H1 (cell line): ENCODE measurements around the gene SLC6A18. TPM values are rescaled to one million over a fixed set of nuclear protein-coding genes. Genes with fewer than 3 reads are reported as not detected.

ENCODE experiments used
- BACH1 ChIP-seq: IDR thresholded peaks from 2 replicates; pipeline ENCODE4 v1.6.1; 2012; ENCODE audit warnings: low read length, improper control_type of control experiment
- CEBPB ChIP-seq: IDR thresholded peaks from 2 replicates; pipeline ENCODE4 v1.6.1; 2012; ENCODE audit warnings: low read depth, low read length
- CHD7 ChIP-seq: fragments of 300-600 bp; sonication (generic); IDR thresholded peaks from 2 replicates; pipeline ENCODE4 v1.7.1; 2012; ENCODE audit warnings: low read length, moderate library complexity, mild to moderate bottlenecking, inconsistent platforms; ENCODE audit not compliant: insufficient replicate concordance
- CTBP2 ChIP-seq: IDR thresholded peaks from 2 replicates; pipeline ENCODE4 v1.7.0; 2011; ENCODE audit warnings: borderline replicate concordance, mild to moderate bottlenecking, moderate library complexity, mixed read lengths, low read length; ENCODE audit not compliant: insufficient read depth, insufficient read length
- KDM1A ChIP-seq: fragments of 200-600, 300-600 bp; sonication (generic); IDR thresholded peaks from 2 replicates; pipeline ENCODE4 v1.7.1; 2016; ENCODE audit warnings: mild to moderate bottlenecking, low read length, borderline replicate concordance
- RNF2 ChIP-seq: fragments of 200-900, 300-1000 bp; sonication (generic); IDR thresholded peaks from 2 replicates; pipeline ENCODE4 v1.7.1; 2016; ENCODE audit warnings: borderline replicate concordance, low read depth, mild to moderate bottlenecking, antibody characterized with exemption, low read length; ENCODE audit not compliant: poor library complexity, severe bottlenecking; ENCODE audit errors: missing control alignments
- SP4 ChIP-seq: IDR thresholded peaks from 2 replicates; pipeline ENCODE4 v1.6.1; 2012; ENCODE audit warnings: low read length, inconsistent platforms
- TAF7 ChIP-seq: optimal IDR thresholded peaks from 2 replicates; pipeline ENCODE3; 2011; ENCODE audit warnings: low read depth, mild to moderate bottlenecking, inconsistent platforms, low read length, moderate library complexity, borderline replicate concordance
- polyA plus RNA-seq, 7 experiments: library from polyadenylated mRNA; depleted of rRNA in 3 of 7; stranded (reverse) in 5 of 7; unstranded in 2 of 7; fragments of >200 nt in 5 of 7; fragments of 200-250 nt in 2 of 7; gene quantifications; 1 replicate in 5 of 7; 2 replicates in 1 of 7; 4 replicates in 1 of 7; pipeline versions ENCODE4 v1.2.1 to v1.2.3, GENCODE V29; 2011 to 2013; ENCODE audit warnings: missing spikeins in 2 of 7, mixed read lengths in 2 of 7
- total RNA-seq: library from RNA; stranded (reverse); fragmentation: NEBNext Ultra II Directional; extraction: Animal tissue kit (Norgen Biotek cat#: 25700); gene quantifications from 2 replicates; pipeline ENCODE4 v1.2.1, GENCODE V29; 2021

SLC6A18 gene
- total and polyA plus RNA-seq, 2 of the 8 experiments (the other 6 are each of a cell fraction or from before 2014, with no cell fraction given) = not detected

DNA sequence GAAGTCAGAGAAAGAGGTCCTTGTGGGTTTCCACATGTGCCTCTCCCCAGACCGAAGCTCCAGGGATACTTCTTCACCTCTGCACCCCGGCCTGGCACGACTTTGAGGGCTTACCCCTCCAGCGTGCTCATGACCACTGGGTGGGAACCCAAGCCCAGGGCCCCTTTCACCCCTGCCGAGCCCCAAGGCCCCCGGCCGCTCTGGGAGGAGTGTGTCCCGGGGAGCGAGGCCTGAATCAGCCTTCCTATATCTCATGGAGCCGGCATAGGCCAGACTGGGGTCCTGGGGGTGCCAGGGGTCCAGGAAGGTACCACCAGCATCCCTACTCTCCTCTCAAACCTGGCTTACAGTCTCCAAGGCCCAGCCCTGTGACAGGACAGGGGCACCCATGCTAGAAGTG is 52.6 kb downstream of the SLC6A18 start (continued):
- no peak for TF ChIP-seq CHD7
- no peak for TF ChIP-seq KDM1A
- TF ChIP-seq TAF7 = no peak
- no peak for TF ChIP-seq CEBPB
- no peak for TF ChIP-seq RNF2
- TF ChIP-seq BACH1 = no peak
- TF ChIP-seq SP4 = no peak
- TF ChIP-seq CTBP2 = no peak
